SK-N-SH (cell line): ENCODE data around the gene H6PD. TPM values are rescaled to one million over a fixed set of nuclear protein-coding genes. Genes with fewer than 3 reads are reported as not detected.

Experiments used
- CTCF ChIA-PET: fragments of 300-600, 350-600 bp; formaldehyde crosslinking; extraction: SDS; loops from one replicate; lab custom pipeline; 2021; lab: Yijun Ruan, JAX
- POLR2A ChIA-PET: fragments of 350-600 bp; sonication (Branson Sonifier 250); formaldehyde crosslinking; extraction: SDS; loops from one replicate; lab custom pipeline; 2020; ENCODE audit warnings: antibody characterized with exemption, inconsistent platforms; lab: Yijun Ruan, JAX
- DNase-seq: peaks from one replicate; pipeline ENCODE4 v3.0.0; 2012
- H2AFZ ChIP-seq: fragments of 200-600 bp; sonication (generic); 2 replicates; pipeline ENCODE4 v1.8.1; 2016; ENCODE audit warnings: antibody characterized with exemption, mild to moderate bottlenecking, low read depth
- H3F3A ChIP-seq: fragments of 200-600 bp; sonication (generic); replicated peaks from 2 replicates; pipeline ENCODE3; 2016; ENCODE audit warnings: antibody characterized with exemption, mild to moderate bottlenecking; ENCODE audit not compliant: insufficient read depth
- H3K27ac ChIP-seq, 2 experiments: fragments of 200-500 bp in 1 of 2; fragments of 200-600 bp in 1 of 2; sonication (Bioruptor generic) in 1 of 2; sonication (generic), shearing (Covaris generic) in 1 of 2; 2 replicates each; pipeline versions ENCODE4 v1.5.1 to v1.6.1; 2014 to 2016; ENCODE audit warnings: low read depth in 2 of 2, inconsistent platforms in 1 of 2, low read length in 1 of 2, mild to moderate bottlenecking in 1 of 2, mixed read lengths in 1 of 2
- H3K27me3 ChIP-seq: fragments of 200-600 bp; sonication (generic), shearing (Covaris generic); 2 replicates; pipeline ENCODE4 v1.6.1; 2016; ENCODE audit warnings: mixed run types; ENCODE audit not compliant: insufficient read depth
- H3K36me3 ChIP-seq, 2 experiments: fragments of 200-500 bp in 1 of 2; fragments of 200-600 bp in 1 of 2; sonication (Bioruptor generic) in 1 of 2; sonication (generic) in 1 of 2; replicated peaks in 1 of 2; 2 replicates each; pipeline versions ENCODE3 to v1.5.1; 2014 to 2016; ENCODE audit warnings: low read length in 1 of 2, mild to moderate bottlenecking in 1 of 2; ENCODE audit not compliant: insufficient read depth in 2 of 2, control insufficient read depth in 1 of 2
- H3K4me1 ChIP-seq, 2 experiments: fragments of 200-500 bp in 1 of 2; fragments of 200-600 bp in 1 of 2; sonication (Bioruptor generic) in 1 of 2; sonication (generic), shearing (Covaris generic) in 1 of 2; 2 replicates each; pipeline versions ENCODE4 v1.5.1 to v1.6.1; 2014 to 2016; ENCODE audit warnings: low read depth in 1 of 2, low read length in 1 of 2, mixed run types in 1 of 2; ENCODE audit not compliant: insufficient read depth in 2 of 2, control insufficient read depth in 1 of 2
- H3K4me2 ChIP-seq: fragments of 200-600 bp; sonication (generic), shearing (Covaris generic); 2 replicates; pipeline ENCODE4 v1.6.1; 2017; ENCODE audit warnings: mixed run types
- H3K4me3 ChIP-seq, 2 experiments: fragments of 200-500 bp in 1 of 2; fragments of 200-600 bp in 1 of 2; sonication (Bioruptor generic) in 1 of 2; sonication (generic), shearing (Covaris generic) in 1 of 2; 2 replicates each; pipeline versions ENCODE4 v1.5.1 to v1.8.1; 2014 to 2016; ENCODE audit warnings: low read depth in 2 of 2, inconsistent platforms in 1 of 2, low read length in 1 of 2, mild to moderate bottlenecking in 1 of 2, mixed read lengths in 1 of 2, moderate library complexity in 1 of 2
- H3K79me2 ChIP-seq: fragments of 200-600 bp; sonication (generic); 2 replicates; pipeline ENCODE4 v1.8.1; 2017; ENCODE audit warnings: mild to moderate bottlenecking; ENCODE audit not compliant: insufficient read depth
- H3K9ac ChIP-seq: fragments of 200-600 bp; sonication (generic); 2 replicates; pipeline ENCODE4 v1.6.1; 2017; ENCODE audit warnings: mixed run types
- H3K9me2 ChIP-seq: fragments of 200-600 bp; sonication (generic); 2 replicates; pipeline ENCODE4 v1.6.1; 2017; ENCODE audit warnings: mixed run types
- H3K9me3 ChIP-seq: fragments of 200-600 bp; sonication (generic); 2 replicates; pipeline ENCODE4 v1.6.1; 2017; ENCODE audit warnings: mixed run types, mild to moderate bottlenecking, moderate library complexity
- H4K20me1 ChIP-seq: fragments of 200-600 bp; sonication (generic); 2 replicates; pipeline ENCODE4 v1.6.1; 2017; ENCODE audit warnings: mild to moderate bottlenecking, mixed run types; ENCODE audit not compliant: insufficient read depth
- CHD2 ChIP-seq: fragments of 150-350 bp; IDR thresholded peaks from 2 replicates; pipeline ENCODE4 v1.6.1; 2018; ENCODE audit warnings: low read length; ENCODE audit not compliant: partially characterized antibody
- FOXM1 ChIP-seq: IDR thresholded peaks from 2 replicates; pipeline ENCODE4 v1.4.0; 2012; ENCODE audit warnings: low read depth, mild to moderate bottlenecking
- GATA2 ChIP-seq: sonication (generic); formaldehyde crosslinking; IDR thresholded peaks from 2 replicates; pipeline ENCODE4 v1.5.0; 2020; ENCODE audit warnings: mild to moderate bottlenecking, missing genetic modification reagents
- JUND ChIP-seq: IDR thresholded peaks from 2 replicates; pipeline ENCODE4 v1.4.0; 2012
- MEF2A ChIP-seq: IDR thresholded peaks from 2 replicates; pipeline ENCODE4 v1.4.0; 2012; ENCODE audit warnings: low read depth, borderline replicate concordance
- MXI1 ChIP-seq: IDR thresholded peaks from 2 replicates; pipeline ENCODE4 v1.6.1; 2012; ENCODE audit warnings: mild to moderate bottlenecking, low read depth, low read length, improper control_type of control experiment
- RAD21 ChIP-seq: IDR thresholded peaks from 2 replicates; pipeline ENCODE4 v1.6.1; 2012; ENCODE audit warnings: mild to moderate bottlenecking, low read length
- RCOR1 ChIP-seq: fragments of 150-350 bp; IDR thresholded peaks from 2 replicates; pipeline ENCODE4 v1.6.1; 2017; ENCODE audit warnings: antibody characterized with exemption, low read length
- REST ChIP-seq: IDR thresholded peaks from 2 replicates; pipeline ENCODE4 v1.6.1; 2012; ENCODE audit warnings: mild to moderate bottlenecking, low read depth, low read length, moderate library complexity
- SIN3A ChIP-seq: IDR thresholded peaks from 2 replicates; pipeline ENCODE4 v1.6.1; 2012; ENCODE audit warnings: low read depth, mild to moderate bottlenecking, low read length, moderate library complexity, borderline replicate concordance
- SMC3 ChIP-seq: IDR thresholded peaks from 2 replicates; pipeline ENCODE4 v1.6.1; 2012; ENCODE audit warnings: low read depth, low read length, improper control_type of control experiment
- USF2 ChIP-seq: fragments of 150-350 bp; IDR thresholded peaks from 2 replicates; pipeline ENCODE4 v1.6.1; 2017; ENCODE audit warnings: antibody characterized with exemption, low read length, low read depth, borderline replicate concordance
- WGBS: methylation state at CpG from one replicate; pipeline ENCODE4 v1.1.6; 2017; ENCODE audit warnings: low lambda C conversion rate; 5-methylcytosine and 5-hydroxymethylcytosine counted together
- polyA plus RNA-seq, 3 experiments: library from polyadenylated mRNA; depleted of rRNA; stranded (reverse); fragments of >200 nt; gene quantifications; 2 replicates each; pipeline ENCODE4 v1.2.3, GENCODE V29; 2012
- TF ChIP-seq, protein P1 (sequence below): IDR thresholded peaks from 2 replicates; pipeline ENCODE4 v1.4.0; 2012; ENCODE audit warnings: low read depth, borderline replicate concordance
- TF ChIP-seq, protein P2 (sequence below): fragments of 150-350 bp; IDR thresholded peaks from 2 replicates; pipeline ENCODE4 v1.6.1; 2016; ENCODE audit warnings: mild to moderate bottlenecking, low read depth, low read length

H6PD gene
- polyA plus RNA-seq, 1 of the 3 experiments (the other 2 are of a cell fraction), result 19.1 TPM

GRCh38 chr1:9307303-9307702 lies 72.7 kb downstream of the H6PD start:
- H2AFZ ChIP-seq, result no peak overlapping the region
- H3F3A ChIP-seq, result peaks cover 12% of the 10 kb centered on the region
- H3K9me3 ChIP-seq, result no peaks in the 10 kb centered on the region
- WGBS, result 79% methylated on average over 9 of the region's 10 CpGs
- peaks cover 7 to 14% of the 10 kb centered on the region in 2 experiments for H3K4me1 ChIP-seq
- H3K27ac ChIP-seq, result no peak overlapping the region
- no peaks in the 10 kb centered on the region for H3K27me3 ChIP-seq
- peak; percentile 73 for DNase-seq
- no peaks in the 10 kb centered on the region for H3K36me3 ChIP-seq
- H3K4me3 ChIP-seq, result no peak overlapping the region
- no peak overlapping the region for H3K4me2 ChIP-seq
- no peaks in the 10 kb centered on the region for H3K9me2 ChIP-seq
- H3K9ac ChIP-seq, result no peak overlapping the region
- H3K79me2 ChIP-seq, result peaks cover 52% of the 10 kb centered on the region
- ChIA-PET POLR2A (no interaction called here), CTCF (interaction anchor here (1.0 to 1.5 kb wide), 5 partner anchors 17 to 40 kb away, joined by 3 to 4 read pairs (median 3); no protein-coding TSS in a partner anchor)
- H4K20me1 ChIP-seq, result peaks cover 56% of the 10 kb centered on the region
- TF ChIP-seq CHD2 (peak; percentile 23), RCOR1 (0 out of 2 replicates have a peak, but pooled peaks have one; percentile 23), MXI1 (peak; percentile 63; the same call in 1 of the 2 replicates), JUND (no peak), RAD21 (peak; percentile 6; the same call in 1 of the 2 replicates)
- TF ChIP-seq, protein P1, sequence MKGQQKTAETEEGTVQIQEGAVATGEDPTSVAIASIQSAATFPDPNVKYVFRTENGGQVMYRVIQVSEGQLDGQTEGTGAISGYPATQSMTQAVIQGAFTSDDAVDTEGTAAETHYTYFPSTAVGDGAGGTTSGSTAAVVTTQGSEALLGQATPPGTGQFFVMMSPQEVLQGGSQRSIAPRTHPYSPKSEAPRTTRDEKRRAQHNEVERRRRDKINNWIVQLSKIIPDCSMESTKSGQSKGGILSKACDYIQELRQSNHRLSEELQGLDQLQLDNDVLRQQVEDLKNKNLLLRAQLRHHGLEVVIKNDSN, result no peak

GRCh38 chr1:9308236-9308785 lies 73.7 kb downstream of the H6PD start:
- H3K27ac ChIP-seq, result no peak overlapping the region
- no peak for DNase-seq
- no peaks in the 10 kb centered on the region for H3K9me2 ChIP-seq
- TF ChIP-seq USF2 (no peak), FOXM1 (no peak), REST (no peak), SMC3 (no peak), MEF2A (no peak), SIN3A (no peak), GATA2 (CRISPR knock-in tag) (no peak), JUND (no peak)
- TF ChIP-seq, protein P2, sequence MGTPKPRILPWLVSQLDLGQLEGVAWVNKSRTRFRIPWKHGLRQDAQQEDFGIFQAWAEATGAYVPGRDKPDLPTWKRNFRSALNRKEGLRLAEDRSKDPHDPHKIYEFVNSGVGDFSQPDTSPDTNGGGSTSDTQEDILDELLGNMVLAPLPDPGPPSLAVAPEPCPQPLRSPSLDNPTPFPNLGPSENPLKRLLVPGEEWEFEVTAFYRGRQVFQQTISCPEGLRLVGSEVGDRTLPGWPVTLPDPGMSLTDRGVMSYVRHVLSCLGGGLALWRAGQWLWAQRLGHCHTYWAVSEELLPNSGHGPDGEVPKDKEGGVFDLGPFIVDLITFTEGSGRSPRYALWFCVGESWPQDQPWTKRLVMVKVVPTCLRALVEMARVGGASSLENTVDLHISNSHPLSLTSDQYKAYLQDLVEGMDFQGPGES, result no peak
- TF ChIP-seq, all 33 proteins: peak for 0
- Histone ChIP-seq H3K9ac (no peak overlapping the region), H3F3A (peaks cover 3% of the 10 kb centered on the region), H2AFZ (no peak overlapping the region), H3K4me3 (no peak overlapping the region), H4K20me1 (peaks cover 49% of the 10 kb centered on the region), H3K9me3 (no peaks in the 10 kb centered on the region), H3K4me2 (no peak overlapping the region), H3K36me3 (no peaks in the 10 kb centered on the region), H3K79me2 (peaks cover 52% of the 10 kb centered on the region), H3K27me3 (no peaks in the 10 kb centered on the region), H3K4me1 (peaks cover 0 to 10% of the 10 kb centered on the region in 2 experiments; a peak in 2 of 4 replicates)
- POLR2A ChIA-PET, result no interaction called here
- whole genome bisulfite sequencing, result 97% methylated on average over 5 of the region's 9 CpGs
- CTCF ChIA-PET, result interaction anchor here (1.0 to 1.1 kb wide), 2 partner anchors 20 to 41 kb away, joined by 3 read pairs; no protein-coding TSS in a partner anchor
